ENCODE data around the gene GRHL1. TPM values are rescaled to one million over a fixed set of nuclear protein-coding genes. Genes with fewer than 3 reads are reported as not detected.
"Not testable (repeated sequence)": the region's sequence is repeated elsewhere in the genome, so short reads cannot be mapped to it uniquely, and the experiment has no call there.

The GRHL1 gene
- total and polyA plus RNA-seq, 2 of the 8 experiments (the other 6 are each of a cell fraction or from before 2014, with no cell fraction given): 1.3 to 3.6 TPM

DNA sequence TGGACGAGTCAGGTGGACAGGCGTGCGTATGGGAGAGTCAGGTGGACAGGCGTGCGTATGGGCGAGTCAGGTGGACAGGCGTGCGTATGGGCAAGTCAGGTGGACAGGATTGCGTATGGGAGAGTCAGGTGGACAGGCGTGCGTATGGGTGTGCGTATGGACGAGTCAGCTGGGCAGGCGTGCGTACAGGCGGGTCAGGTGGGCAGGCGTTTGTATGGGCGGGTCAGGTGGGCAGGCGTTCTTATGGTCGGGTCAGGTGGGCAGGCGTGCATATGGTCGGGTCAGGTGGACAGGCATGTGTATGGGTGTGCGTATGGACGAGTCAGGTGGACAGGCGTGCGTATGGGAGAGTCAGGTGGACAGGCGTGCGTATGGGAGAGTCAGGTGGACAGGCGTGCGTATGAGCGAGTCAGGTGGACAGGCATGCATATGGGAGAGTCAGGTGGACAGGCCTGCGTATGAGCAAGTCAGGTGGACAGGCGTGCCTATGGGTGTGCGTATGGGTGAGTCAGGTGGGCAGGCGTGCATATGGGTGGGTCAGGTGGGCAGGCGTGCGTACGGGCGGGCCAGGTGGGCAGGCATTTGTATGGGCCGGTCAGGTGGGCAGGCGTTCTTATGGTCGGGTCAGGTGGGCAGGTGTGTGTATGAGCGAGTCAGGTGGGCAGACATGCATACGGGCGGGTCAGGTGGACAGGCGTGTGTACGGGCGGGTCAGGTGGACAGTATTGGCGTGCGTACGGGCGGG is 59.5 kb downstream of the GRHL1 start:
- FAIRE-seq; H3K9me3 ChIP-seq (ENCODE audit: insufficient read depth in 2 of 2, low read depth in 1 of 2, low read length in 1 of 2); H4K5ac ChIP-seq (ENCODE audit: insufficient read length, low read depth, low read length); H3K79me2 ChIP-seq (ENCODE audit: control insufficient read depth in 1 of 2, insufficient read depth in 2 of 2, low read length in 2 of 2); H2BK12ac ChIP-seq (ENCODE audit: low read depth, low read length); H3K4me1 ChIP-seq (replicated peaks in 1 of 4; ENCODE audit: control insufficient read depth in 3 of 4, insufficient read depth in 4 of 4, low read length in 3 of 4); H3K4ac ChIP-seq (replicated peaks; ENCODE audit: insufficient read length, low read depth, low read length); H3K23ac ChIP-seq (ENCODE audit: insufficient read length); H2BK5ac ChIP-seq (ENCODE audit: low read depth, low read length); H4K20me1 ChIP-seq (replicated peaks in 1 of 2; ENCODE audit: control insufficient read depth in 1 of 2, insufficient read depth in 2 of 2, low read length in 2 of 2); H3K23me2 ChIP-seq (ENCODE audit: low read depth, low read length); H2BK15ac ChIP-seq (ENCODE audit: low read length); H2BK20ac ChIP-seq (ENCODE audit: low read length); H3K18ac ChIP-seq (ENCODE audit: extremely low read depth, low read length); H2AFZ ChIP-seq (ENCODE audit: low read length); H3K4me2 ChIP-seq (ENCODE audit: insufficient read depth in 1 of 2, low read depth in 2 of 2, low read length in 2 of 2); H4K8ac ChIP-seq (ENCODE audit: extremely low read depth, insufficient read depth, low read length); H4K91ac ChIP-seq (replicated peaks; ENCODE audit: insufficient read length, low read length); DNase-seq (ENCODE audit: low read depth in 1 of 2, low spot score in 2 of 2); POLR2A ChIA-PET (ENCODE audit: partially characterized antibody); H2AK5ac ChIP-seq (ENCODE audit: low read depth, low read length); H3K27ac ChIP-seq (ENCODE audit: low read depth, low read length); H3K27me3 ChIP-seq (replicated peaks in 1 of 4; ENCODE audit: control insufficient read depth in 3 of 4, extremely low read depth in 1 of 4, insufficient read depth in 3 of 4, low read length in 3 of 4); H2BK120ac ChIP-seq (replicated peaks; ENCODE audit: low read depth, low read length); H3K79me1 ChIP-seq (ENCODE audit: low read depth, low read length); H3K56ac ChIP-seq (replicated peaks; ENCODE audit: insufficient read length, low read depth, low read length); H3K36me3 ChIP-seq (ENCODE audit: control insufficient read depth in 2 of 4, insufficient read depth in 4 of 4, low read length in 3 of 4); H3K4me3 ChIP-seq (ENCODE audit: extremely low read depth in 1 of 4, insufficient read depth in 2 of 4, low read depth in 3 of 4, low read length in 4 of 4); H3K14ac ChIP-seq (ENCODE audit: insufficient read length); H3K9ac ChIP-seq (replicated peaks in 1 of 4; ENCODE audit: extremely low read depth in 1 of 4, low read depth in 3 of 4, low read length in 3 of 4): not testable (repeated sequence)
- WGBS, 2 experiments (ENCODE audit: extremely low coverage in 1 of 2, insufficient coverage in 1 of 2, insufficient read length in 1 of 2, insufficient replicate concordance in 2 of 2, low coverage in 1 of 2, low lambda C conversion rate in 2 of 2, missing lambda C conversion rate in 1 of 2): 92% methylated on average over 51 of the region's 52 CpGs; no CpG with 5 or more reads in 1 of the 2 experiments
- CTCF ChIA-PET (ENCODE audit: partially characterized antibody): interaction anchor here (0.7 kb wide), 1 partner anchor 908 kb away, joined by 4 read pairs; no protein-coding TSS in a partner anchor

Measured in H1 (cell line).